ENCODE results near the gene PRKCE. TPM values are rescaled to one million over a fixed set of nuclear protein-coding genes. Genes with fewer than 3 reads are reported as not detected.

Gene PRKCE
- total RNA-seq, 1 experiment from 2014 or later: 1.3 TPM

GRCh38 chr2:46042207-46042637, 390.7 kb downstream of the PRKCE start:
- H4K91ac ChIP-seq (ENCODE audit: insufficient read length, low read depth, low read length): no peak overlapping the region
- no peaks in the 10 kb centered on the region for H3K9me3 ChIP-seq (ENCODE audit: control insufficient read depth, low read depth, low read length)
- no peaks in the 10 kb centered on the region for H3K4me1 ChIP-seq (ENCODE audit: insufficient read depth, low read length)
- H3K23me2 ChIP-seq (ENCODE audit: insufficient read length, low read depth, low read length, poor library complexity, severe bottlenecking): no peaks in the 10 kb centered on the region
- H4K20me1 ChIP-seq (ENCODE audit: control insufficient read depth, insufficient read depth, insufficient read length): no peaks in the 10 kb centered on the region
- no peak overlapping the region for H2BK120ac ChIP-seq (ENCODE audit: low read depth, low read length, poor library complexity, severe bottlenecking)
- no peak overlapping the region for H4K5ac ChIP-seq (ENCODE audit: insufficient read length, low read depth, low read length)
- H3K14ac ChIP-seq (ENCODE audit: insufficient read depth, low read length): no peak overlapping the region
- no peaks in the 10 kb centered on the region for H3K79me2 ChIP-seq (ENCODE audit: insufficient read depth, low read length)
- no peak; the same call in 2 of the 3 replicates for TF ChIP-seq CTCF (conservative IDR thresholded peaks at IDR 0.05)
- no peak overlapping the region for H3K9ac ChIP-seq (ENCODE audit: extremely low read depth, insufficient read length, low read length)
- no peaks in the 10 kb centered on the region for H3K9me3 Mint-ChIP-seq
- no peaks in the 10 kb centered on the region for H3K27me3 Mint-ChIP-seq (ENCODE audit: low read depth)
- H2BK12ac ChIP-seq (ENCODE audit: insufficient read length, low read depth, low read length): no peak overlapping the region
- H3K27ac Mint-ChIP-seq: no peak overlapping the region
- no peak overlapping the region for H3K4me2 ChIP-seq (ENCODE audit: insufficient read depth, insufficient read length, low read length)
- no peak overlapping the region for H3K4ac ChIP-seq (ENCODE audit: low read depth, low read length)
- DNase-seq: no peak
- no peak overlapping the region for H4K8ac ChIP-seq (replicated peaks; ENCODE audit: insufficient read length, low read depth, low read length)
- no peak overlapping the region for H3T11ph ChIP-seq (ENCODE audit: low read length)
- H3K23ac ChIP-seq (ENCODE audit: insufficient read length, low read depth, low read length): no peak overlapping the region
- H2BK15ac ChIP-seq (ENCODE audit: low read depth, low read length): no peak overlapping the region
- H3K18ac ChIP-seq (ENCODE audit: insufficient read length, low read depth, low read length): no peak overlapping the region
- no peaks in the 10 kb centered on the region for H3K79me1 ChIP-seq (ENCODE audit: insufficient read depth, low read depth, low read length, poor library complexity, severe bottlenecking)
- no peak overlapping the region for H2AFZ ChIP-seq (ENCODE audit: low read length)
- H3K4me1 Mint-ChIP-seq: peaks cover 4 to 8% of the 10 kb centered on the region in 2 experiments; a peak in 3 of 4 replicates
- H2BK20ac ChIP-seq (ENCODE audit: low read depth, low read length, poor library complexity, severe bottlenecking): no peak overlapping the region
- H3K27me3 ChIP-seq (ENCODE audit: insufficient read depth, low read length): no peaks in the 10 kb centered on the region
- no peaks in the 10 kb centered on the region for H3K36me3 Mint-ChIP-seq (ENCODE audit: insufficient read depth in 1 of 3, low read depth in 3 of 3)
- no peak overlapping the region for H3K27ac ChIP-seq (ENCODE audit: insufficient read length, low read depth, low read length)
- H2BK5ac ChIP-seq (ENCODE audit: insufficient read length, low read length): no peak overlapping the region
- no CpG with 5 or more reads among the region's 4 CpGs for WGBS (ENCODE audit: extremely low coverage, insufficient read length, low lambda C conversion rate)
- no peak overlapping the region for H3K56ac ChIP-seq (ENCODE audit: insufficient read length, low read depth, low read length)
- H3K4me3 Mint-ChIP-seq: no peak overlapping the region
- no peak overlapping the region for H2AK5ac ChIP-seq (ENCODE audit: insufficient read length, low read length)
